ENCODE data around the gene ALDH1A1. TPM values are rescaled to one million over a fixed set of nuclear protein-coding genes. Genes with fewer than 3 reads are reported as not detected.
A peak's percentile ranks its signal among the peaks of the same experiment; 100 is the strongest.

ALDH1A1 gene
- total RNA-seq, 1 experiment from 2014 or later, result 2.3 TPM

- Histone ChIP-seq H3K9me3 (ENCODE audit: insufficient read depth, low read depth) (peaks cover 3% of the 10 kb centered on the region; the same call in 1 of the 2 replicates), H3F3A (ENCODE audit: insufficient read depth, low read depth) (no peaks in the 10 kb centered on the region), H3K9me2 (ENCODE audit: insufficient read depth) (no peaks in the 10 kb centered on the region), H3K27me3 (ENCODE audit: insufficient read depth, low read depth) (no peaks in the 10 kb centered on the region), H3K4me3 (no peak overlapping the region), H3K36me3 (ENCODE audit: low read depth) (no peaks in the 10 kb centered on the region), H3K27ac (no peak overlapping the region), H4K20me1 (ENCODE audit: insufficient read depth) (no peaks in the 10 kb centered on the region), H2AFZ (no peak overlapping the region), H3K4me1 (replicated peaks; ENCODE audit: insufficient read depth) (no peaks in the 10 kb centered on the region), H3K79me2 (ENCODE audit: low read depth) (no peaks in the 10 kb centered on the region), H3K4me2 (no peak overlapping the region)
- TF ChIP-seq CTCF (conservative IDR thresholded peaks at IDR 0.05) (no peak), EZH2 (IDR thresholded peaks at IDR 0.05; ENCODE audit: low read depth) (no peak)
- intact Hi-C loops (cut with micrococcal nuclease; ENCODE audit: unreplicated experiment), result no loop called here
- DNase-seq, result no peak
- CTCF ChIA-PET, result no interaction called here
- BruUV-seq (replicated peaks), result no TSS peak
- POLR2A ChIA-PET (ENCODE audit: unreplicated experiment), result no interaction called here
These were observed 78.5 kb downstream of the ALDH1A1 start for GRCh38 chr9:72874344-72874743.

GRCh38 chr9:72873456-72873855, 79.4 kb downstream of the ALDH1A1 start:
- Histone ChIP-seq H4K20me1 (ENCODE audit: insufficient read depth) (no peaks in the 10 kb centered on the region), H3F3A (ENCODE audit: insufficient read depth, low read depth) (no peaks in the 10 kb centered on the region), H3K27me3 (ENCODE audit: insufficient read depth, low read depth) (no peaks in the 10 kb centered on the region), H3K27ac (no peak overlapping the region), H3K4me3 (no peak overlapping the region), H3K79me2 (ENCODE audit: low read depth) (no peaks in the 10 kb centered on the region), H3K36me3 (ENCODE audit: low read depth) (no peaks in the 10 kb centered on the region), H3K4me2 (no peak overlapping the region), H3K4me1 (replicated peaks; ENCODE audit: insufficient read depth) (no peaks in the 10 kb centered on the region), H3K9me3 (ENCODE audit: insufficient read depth, low read depth) (no peaks in the 10 kb centered on the region), H3K9me2 (ENCODE audit: insufficient read depth) (no peaks in the 10 kb centered on the region), H2AFZ (no peak overlapping the region)
- no TSS peak for BruUV-seq (replicated peaks)
- no peak for TF ChIP-seq CTCF (conservative IDR thresholded peaks at IDR 0.05)
- no peak for TF ChIP-seq EZH2 (IDR thresholded peaks at IDR 0.05; ENCODE audit: low read depth)
- ChIA-PET POLR2A (ENCODE audit: unreplicated experiment) (interaction anchor here (0.9 kb wide), 1 partner anchor 15 kb away, joined by 12 read pairs; no protein-coding TSS in a partner anchor), CTCF (no interaction called here)
- DNase-seq, result no peak
- intact Hi-C loops (cut with micrococcal nuclease; ENCODE audit: unreplicated experiment), result loop anchor here (2.0 kb wide), 1 partner anchor 309 kb away; no protein-coding TSS in a partner anchor

- no peaks in the 10 kb centered on the region for H3K4me1 ChIP-seq (replicated peaks; ENCODE audit: insufficient read depth)
- H3K9me2 ChIP-seq (ENCODE audit: insufficient read depth), result no peaks in the 10 kb centered on the region
- H4K20me1 ChIP-seq (ENCODE audit: insufficient read depth), result no peaks in the 10 kb centered on the region
- no peaks in the 10 kb centered on the region for H3K79me2 ChIP-seq (ENCODE audit: low read depth)
- no peaks in the 10 kb centered on the region for H3K36me3 ChIP-seq (ENCODE audit: low read depth)
- no peak for DNase-seq
- intact Hi-C loops (cut with micrococcal nuclease; ENCODE audit: unreplicated experiment), result loop anchor here (2.0 kb wide), 1 partner anchor 310 kb away; no protein-coding TSS in a partner anchor
- no peaks in the 10 kb centered on the region for H3K27me3 ChIP-seq (ENCODE audit: insufficient read depth, low read depth)
- H3F3A ChIP-seq (ENCODE audit: insufficient read depth, low read depth), result no peaks in the 10 kb centered on the region
- no peak overlapping the region for H3K27ac ChIP-seq
- peak overlapping the region; percentile 64; the same call in 1 of the 2 replicates for H2AFZ ChIP-seq
- no TSS peak for BruUV-seq (replicated peaks)
- ChIA-PET CTCF (no interaction called here), POLR2A (ENCODE audit: unreplicated experiment) (interaction anchor here (0.9 kb wide), 1 partner anchor 14 kb away, joined by 12 read pairs; no protein-coding TSS in a partner anchor)
- H3K4me3 ChIP-seq, result no peak overlapping the region
- no peak for TF ChIP-seq CTCF (conservative IDR thresholded peaks at IDR 0.05)
- no peak overlapping the region for H3K4me2 ChIP-seq
- no peaks in the 10 kb centered on the region for H3K9me3 ChIP-seq (ENCODE audit: insufficient read depth, low read depth)
These were observed 80.1 kb downstream of the ALDH1A1 start for GRCh38 chr9:72872718-72873117.

All from PC-9 (cell line).